GM18867 (cell line): ENCODE results near the gene CEP70.

Experiments used
- ATAC-seq: cut with Tn5 transposase; IDR thresholded peaks from one replicate; pipeline ENCODE4 v1.9.1; 2021; ENCODE audit warnings: mild to moderate bottlenecking, moderate library complexity; ENCODE audit not compliant: unreplicated experiment

The CEP70 gene

GRCh38 chr3:138472141-138472825, 121.8 kb downstream of the CEP70 start:
- no peak for ATAC-seq

DNA sequence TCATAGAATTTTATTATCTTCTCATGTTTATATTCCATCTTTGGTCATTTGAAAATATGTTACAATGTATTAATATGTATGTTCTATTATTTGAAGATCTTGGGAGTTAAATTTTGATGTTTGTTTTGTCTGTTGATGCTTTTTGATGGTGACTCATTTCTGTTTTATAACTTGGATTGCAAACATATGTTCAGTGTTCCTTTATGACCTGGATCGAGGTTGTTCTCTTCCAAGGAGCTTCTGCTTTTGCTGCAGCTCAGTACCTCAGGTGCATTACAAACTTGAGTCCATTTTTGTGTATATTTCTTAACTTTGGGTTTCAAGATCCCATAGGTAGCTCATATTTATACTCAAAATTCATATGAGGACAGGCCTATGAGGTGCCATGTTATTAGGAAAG, 122.6 kb downstream of the CEP70 start:
- no peak for ATAC-seq

DNA sequence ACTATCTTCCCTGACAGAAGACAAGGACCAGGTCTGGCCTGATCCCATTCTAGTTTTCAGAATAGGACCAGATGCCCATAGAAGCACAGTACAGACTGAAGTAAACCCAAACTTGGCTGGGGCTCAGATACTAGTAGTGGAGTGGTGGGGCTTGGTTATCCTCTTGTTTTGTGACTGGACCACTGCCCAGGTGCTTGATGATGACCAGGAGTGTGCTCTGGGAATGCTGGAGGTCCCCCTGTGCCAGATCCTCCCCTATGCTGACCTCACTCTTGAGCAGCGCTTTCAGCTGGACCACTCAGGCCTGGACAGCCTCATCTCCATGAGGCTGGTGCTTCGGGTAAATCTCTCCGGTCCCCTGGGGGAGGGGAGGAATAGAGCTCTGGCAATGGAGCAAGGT, 123.4 kb downstream of the CEP70 start:
- ATAC-seq: no peak

GRCh38 chr3:138469874-138470273, 124.2 kb downstream of the CEP70 start:
- ATAC-seq: no peak

GRCh38 chr3:138468886-138469285, 125.2 kb downstream of the CEP70 start:
- no peak for ATAC-seq

- ATAC-seq: no peak
Observed at GRCh38 chr3:138468451-138468850, 125.6 kb downstream of the CEP70 start.

DNA sequence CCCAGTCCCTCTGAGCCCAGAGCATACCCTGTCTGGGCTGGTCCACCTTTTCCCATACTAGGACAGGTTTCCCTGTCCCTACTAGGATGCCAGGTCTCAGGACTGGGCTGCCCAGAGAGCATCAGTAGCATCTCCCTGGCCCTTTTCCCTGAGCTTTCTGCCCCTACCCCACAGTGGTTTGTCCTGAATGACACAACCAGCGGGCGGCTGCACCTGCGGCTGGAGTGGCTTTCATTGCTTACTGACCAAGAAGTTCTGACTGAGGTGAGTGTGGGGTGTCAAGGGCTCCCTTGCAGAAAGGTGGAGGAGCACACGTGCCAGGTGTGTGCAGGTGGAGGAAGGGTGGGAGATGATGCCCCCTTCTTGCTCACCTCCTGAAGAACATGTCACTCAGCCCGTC, 126.1 kb downstream of the CEP70 start:
- ATAC-seq: no peak

DNA sequence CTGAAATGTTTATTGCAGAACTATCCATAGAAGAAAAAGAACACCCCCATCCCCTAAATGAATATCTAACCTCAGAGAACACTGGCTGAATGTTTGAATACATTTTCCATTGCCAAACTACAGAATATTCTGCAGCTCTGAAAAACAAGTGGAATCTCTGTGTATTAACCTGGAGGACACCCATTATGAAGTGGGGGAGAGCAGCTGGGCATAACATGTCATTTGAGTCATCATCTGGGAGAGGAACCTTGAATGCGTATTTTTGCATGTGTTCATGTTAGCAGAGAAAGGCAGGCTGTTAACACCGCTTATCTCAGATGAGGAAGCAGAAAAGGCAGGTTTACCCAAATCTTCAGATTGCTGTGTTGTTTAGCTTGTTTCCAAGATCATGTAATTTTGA, 128.1 kb downstream of the CEP70 start:
- no peak for ATAC-seq

DNA sequence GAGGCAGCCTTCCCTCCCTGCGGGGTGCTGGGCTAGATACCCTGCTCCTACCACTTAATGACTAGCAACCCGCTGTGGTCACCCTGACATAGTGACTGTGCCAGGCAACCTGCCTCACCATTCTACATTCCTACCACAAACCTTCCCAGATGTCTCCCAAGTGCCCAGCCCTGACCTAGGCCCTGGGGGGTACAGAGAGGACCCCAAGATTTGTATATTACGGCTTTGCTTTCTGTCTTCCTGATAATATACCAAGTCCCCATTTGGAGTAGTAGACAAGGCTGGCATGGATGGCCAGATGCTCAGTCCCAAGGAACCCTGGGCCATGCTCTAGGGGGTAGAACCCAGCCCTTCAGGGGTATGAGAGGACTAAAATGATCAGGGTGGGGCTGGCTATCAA, 128.6 kb downstream of the CEP70 start:
- no peak for ATAC-seq

DNA sequence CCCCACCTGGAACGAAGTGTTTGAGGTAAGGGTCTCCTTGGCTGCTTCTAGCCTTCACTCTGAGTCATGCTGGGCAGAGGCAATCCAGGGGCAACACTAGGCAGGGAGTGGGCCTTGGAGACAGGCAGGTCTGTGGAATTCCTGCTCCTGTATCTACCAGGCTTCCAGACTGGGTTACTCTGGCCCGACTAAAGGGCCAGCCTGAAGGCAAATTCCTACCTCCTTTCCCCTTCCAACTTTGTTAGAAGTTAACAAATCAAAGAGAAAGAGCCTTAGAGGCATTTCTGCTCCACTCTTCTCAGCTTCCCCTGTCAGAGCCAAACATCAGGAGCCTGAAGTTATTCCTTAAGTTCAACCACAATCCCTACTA, 129.6 kb downstream of the CEP70 start:
- ATAC-seq: no peak

- ATAC-seq: no peak
Observed at GRCh38 chr3:138463724-138464490, 130.2 kb downstream of the CEP70 start.

DNA sequence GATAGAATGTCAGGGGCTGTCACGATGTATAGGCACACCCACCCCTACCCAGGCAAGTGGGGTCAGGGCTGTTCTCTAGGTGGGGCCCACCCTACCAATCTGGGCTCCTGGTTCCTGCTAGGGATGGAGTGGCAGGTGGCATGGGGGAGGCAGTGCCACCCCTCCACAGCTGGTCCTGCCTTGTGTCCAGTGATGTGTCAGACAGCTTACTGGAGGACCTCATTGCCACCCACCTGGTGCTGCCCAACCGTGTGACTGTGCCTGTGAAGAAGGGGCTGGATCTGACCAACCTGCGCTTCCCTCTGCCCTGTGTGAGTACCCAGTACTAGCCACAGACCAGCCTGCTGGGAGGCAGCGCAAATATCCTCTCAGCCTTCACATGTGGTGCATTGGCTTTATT, 132.2 kb downstream of the CEP70 start:
- ATAC-seq: no peak

GRCh38 chr3:138461246-138461645, 132.8 kb downstream of the CEP70 start:
- no peak for ATAC-seq

- no peak for ATAC-seq
Observed at GRCh38 chr3:138460536-138461205, 133.4 kb downstream of the CEP70 start.

GRCh38 chr3:138459619-138460535, 134.2 kb downstream of the CEP70 start:
- no peak for ATAC-seq

DNA sequence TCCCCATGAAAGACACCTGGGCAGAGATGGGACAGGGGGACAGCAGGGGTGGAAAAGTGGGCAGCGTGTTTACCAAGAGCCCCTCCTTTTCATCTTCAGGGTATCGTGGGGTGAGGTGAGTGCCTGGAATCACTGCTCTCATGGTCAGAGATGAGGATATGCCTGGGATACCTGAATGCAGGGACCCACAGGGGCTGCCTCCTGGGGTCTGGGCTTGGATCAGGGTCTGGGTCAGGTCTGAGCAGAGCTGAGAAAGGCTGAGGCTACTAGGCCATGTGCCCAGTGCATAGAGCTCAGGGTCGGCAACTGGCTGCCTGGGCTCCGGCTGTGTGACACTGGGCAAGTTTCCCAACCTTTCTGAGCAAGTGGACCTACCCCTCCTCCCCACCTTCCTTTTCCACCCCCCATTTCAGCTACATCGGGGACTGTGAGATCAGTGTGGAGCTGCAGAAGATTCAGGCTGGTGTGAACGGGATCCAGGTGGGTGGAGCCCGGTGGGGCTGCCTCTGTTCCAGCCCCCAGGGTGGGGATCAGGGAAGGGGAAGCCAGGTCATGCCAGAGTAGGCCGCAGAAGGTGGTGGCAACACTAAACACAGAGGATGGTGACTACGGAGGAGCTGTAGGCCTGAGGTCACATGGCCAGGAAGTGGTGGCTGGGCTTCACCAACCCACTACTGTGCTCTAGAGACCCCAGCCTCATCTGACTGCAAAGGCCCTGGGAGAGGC, 135.1 kb downstream of the CEP70 start:
- ATAC-seq: no peak

- no peak for ATAC-seq
Observed at GRCh38 chr3:138457863-138458735, 136.0 kb downstream of the CEP70 start.

DNA sequence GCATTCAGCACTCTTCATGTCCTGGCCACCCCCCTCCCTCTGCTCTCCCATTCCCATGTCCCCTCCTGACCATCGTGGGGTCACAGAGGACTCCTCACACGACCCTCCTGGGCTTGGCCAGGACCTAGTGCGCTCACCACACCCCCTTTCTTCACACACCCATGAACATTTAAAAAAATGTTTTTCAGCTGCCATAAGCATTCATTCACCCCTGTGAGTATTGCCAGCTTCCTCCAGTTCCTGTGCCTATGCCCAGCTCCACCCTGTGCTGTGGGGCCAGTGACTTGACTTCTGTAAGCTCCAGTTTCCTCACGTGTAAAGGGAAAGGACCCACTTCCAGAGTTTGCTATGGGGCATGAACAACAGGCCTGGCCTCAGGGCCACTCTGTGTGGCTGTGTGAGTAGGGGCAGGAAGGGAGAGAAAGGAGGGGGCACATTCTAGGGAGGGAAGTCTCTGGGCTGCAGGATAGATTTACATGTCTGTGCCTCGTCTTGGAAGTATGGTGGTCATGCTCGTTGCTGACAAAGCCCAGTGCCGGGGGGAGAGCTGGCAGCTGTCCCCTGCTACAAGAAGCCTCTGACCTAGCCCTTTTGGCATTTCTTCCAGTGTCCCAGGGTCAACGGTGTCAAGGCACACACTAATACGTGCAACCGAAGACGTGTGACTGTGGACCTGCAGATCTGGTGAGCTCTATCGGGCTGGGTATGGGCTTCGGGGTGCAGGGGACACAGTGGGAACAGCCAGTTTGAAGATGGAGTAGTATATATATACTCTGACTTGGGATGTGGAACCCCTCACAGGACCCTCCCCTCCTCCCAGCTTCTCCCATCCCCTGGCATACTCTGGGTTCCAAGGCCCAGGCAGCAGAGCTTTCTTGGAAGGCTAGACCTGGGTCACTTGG, 136.8 kb downstream of the CEP70 start:
- ATAC-seq: no peak
